ENCODE measurements around the gene ALS2CL. TPM values are rescaled to one million over a fixed set of nuclear protein-coding genes. Genes with fewer than 3 reads are reported as not detected.
"Not testable (repeated sequence)": the region's sequence is repeated elsewhere in the genome, so short reads cannot be mapped to it uniquely, and the experiment has no call there.

Gene ALS2CL
- total and polyA plus RNA-seq, 3 experiments from 2014 or later = 0.84 to 1.2 (median 0.96) TPM

DNA sequence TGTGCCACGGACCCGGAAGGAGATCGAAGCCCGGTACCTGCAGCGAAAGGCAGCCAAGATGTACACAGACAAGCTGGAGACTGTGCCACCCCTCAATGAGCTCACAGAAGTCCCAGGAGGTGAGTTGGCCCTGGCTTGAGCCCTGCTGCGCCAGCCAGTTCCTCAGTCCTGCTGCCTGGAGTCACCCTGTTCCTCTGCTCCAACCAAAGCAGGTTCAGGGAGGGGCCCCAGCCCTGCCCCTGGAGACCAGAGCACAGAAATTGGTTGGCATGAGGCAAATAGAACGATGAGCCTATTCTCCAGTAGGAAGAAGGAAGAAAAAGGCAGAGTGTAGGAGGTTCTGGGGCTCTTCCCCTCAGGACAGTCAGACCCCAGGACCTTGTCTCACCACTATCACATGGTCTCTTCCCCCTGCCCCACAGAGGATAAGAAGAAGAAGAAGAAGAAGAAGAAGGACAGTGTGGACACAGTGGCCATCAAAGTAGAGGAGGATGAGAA lies 15.7 kb upstream of the ALS2CL start:
- no peak overlapping the region for H3K27ac ChIP-seq (ENCODE audit: low read depth, low read length)
- Mint-ChIP-seq H3K36me3 (no peaks in the 10 kb centered on the region), H3K27ac (peak overlapping the region in 1 of 8 donors; percentile 57), H3K4me3 (no peak overlapping the region), H3K9me3 (no peaks in the 10 kb centered on the region), H3K27me3 (peaks cover 0 to 2% of the 10 kb centered on the region in 2 donors), H3K4me1 (no peaks in the 10 kb centered on the region)
- no peaks in the 10 kb centered on the region for H3K36me3 ChIP-seq (ENCODE audit: insufficient read depth, low read length)
- no peaks in the 10 kb centered on the region for H3K9me3 ChIP-seq (ENCODE audit: low read length)
- POLR2A ChIA-PET = no interaction called here
- no peak overlapping the region for H3K4me3 ChIP-seq (ENCODE audit: low read length)
- CTCF ChIA-PET = interaction anchor here (1.9 kb wide), 1 partner anchor 186 kb away, joined by 9 read pairs; no protein-coding TSS in a partner anchor
- no peak for DNase-seq
- no peaks in the 10 kb centered on the region for H3K4me1 ChIP-seq (ENCODE audit: insufficient read depth, low read length)
- H3K27me3 ChIP-seq (ENCODE audit: insufficient read depth, low read length, poor library complexity, severe bottlenecking) = no peaks in the 10 kb centered on the region

DNA sequence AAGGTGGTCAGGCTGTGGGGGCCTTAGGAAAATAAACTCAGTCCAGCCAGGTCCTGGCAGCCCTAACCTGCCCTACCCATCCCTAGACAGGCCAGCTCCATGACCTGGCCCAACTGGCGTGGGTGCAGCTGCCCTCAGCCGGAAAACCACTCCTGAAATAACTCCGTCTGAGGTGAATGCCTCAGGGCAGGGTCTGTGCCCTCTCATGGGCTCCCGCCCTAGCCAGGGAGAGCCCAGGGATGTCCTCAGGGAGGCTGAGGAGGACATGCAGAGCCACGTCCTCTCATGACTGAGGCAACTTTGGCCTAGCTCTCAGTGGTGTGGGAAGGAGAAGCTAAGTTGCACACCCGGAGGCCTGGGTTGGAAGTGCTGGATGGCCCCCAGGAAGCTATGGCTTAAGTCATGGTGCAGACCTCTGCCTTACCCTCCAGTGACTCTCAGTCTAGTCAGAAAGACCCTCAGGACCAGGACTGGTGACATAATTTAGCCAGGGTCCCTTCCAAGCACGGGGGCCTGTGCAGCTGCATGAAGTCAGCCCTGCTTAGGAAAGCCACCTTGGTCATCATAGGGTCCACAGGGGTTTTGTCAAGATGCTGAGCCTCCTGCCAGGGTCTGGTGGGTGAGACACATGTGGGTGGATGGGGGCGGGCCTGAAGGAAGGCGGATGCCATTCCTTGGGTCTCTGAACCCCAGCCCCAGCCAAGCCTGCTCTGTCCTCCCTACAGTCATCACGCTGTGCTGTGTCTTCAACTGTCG lies 15.1 kb upstream of the ALS2CL start:
- Histone ChIP-seq H3K27ac (ENCODE audit: low read depth, low read length) (no peak overlapping the region), H3K27me3 (ENCODE audit: insufficient read depth, low read length, poor library complexity, severe bottlenecking) (no peaks in the 10 kb centered on the region), H3K36me3 (ENCODE audit: insufficient read depth, low read length) (no peaks in the 10 kb centered on the region), H3K9me3 (ENCODE audit: low read length) (no peaks in the 10 kb centered on the region), H3K4me1 (ENCODE audit: insufficient read depth, low read length) (no peaks in the 10 kb centered on the region), H3K4me3 (ENCODE audit: low read length) (no peak overlapping the region)
- H3K27ac Mint-ChIP-seq = no peak overlapping the region
- H3K4me1 Mint-ChIP-seq = no peaks in the 10 kb centered on the region
- ChIA-PET CTCF (interaction anchor here (1.9 kb wide), 1 partner anchor 187 kb away, joined by 9 read pairs; no protein-coding TSS in a partner anchor), POLR2A (no interaction called here)
- H3K27me3 Mint-ChIP-seq = peaks cover 0 to 2% of the 10 kb centered on the region in 2 donors
- no peak overlapping the region for H3K4me3 Mint-ChIP-seq
- DNase-seq = peak in 1 of 5 donors; percentile 28
- H3K9me3 Mint-ChIP-seq = no peaks in the 10 kb centered on the region
- no peaks in the 10 kb centered on the region for H3K36me3 Mint-ChIP-seq

DNA sequence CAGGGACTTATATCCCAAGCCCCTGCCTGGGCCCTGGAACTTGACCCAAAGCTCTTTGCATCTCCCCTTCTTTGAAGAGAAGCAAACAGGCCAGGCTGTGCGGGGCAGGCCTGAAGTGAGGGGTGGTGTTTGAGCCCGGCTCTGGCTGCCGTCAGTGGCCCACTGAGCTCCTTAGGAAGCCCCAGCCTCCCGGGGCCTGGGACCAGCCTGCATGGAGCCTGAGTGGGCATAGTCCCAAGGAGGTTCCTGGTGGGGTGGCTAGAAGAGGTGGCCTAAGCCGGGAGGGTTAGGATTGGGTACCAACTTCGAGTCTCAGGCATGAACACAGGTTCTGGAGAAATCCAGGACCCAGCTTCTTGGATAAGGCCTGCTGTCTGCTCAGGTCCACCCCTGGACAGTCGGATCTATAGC lies 14.1 kb upstream of the ALS2CL start:
- H3K4me1 Mint-ChIP-seq = no peaks in the 10 kb centered on the region
- Histone ChIP-seq H3K4me3 (ENCODE audit: low read length) (no peak overlapping the region), H3K9me3 (ENCODE audit: low read length) (no peaks in the 10 kb centered on the region), H3K27me3 (ENCODE audit: insufficient read depth, low read length, poor library complexity, severe bottlenecking) (no peaks in the 10 kb centered on the region), H3K36me3 (ENCODE audit: insufficient read depth, low read length) (no peaks in the 10 kb centered on the region), H3K27ac (ENCODE audit: low read depth, low read length) (no peak overlapping the region), H3K4me1 (ENCODE audit: insufficient read depth, low read length) (no peaks in the 10 kb centered on the region)
- H3K4me3 Mint-ChIP-seq = no peak overlapping the region
- CTCF ChIA-PET = interaction anchor here (1.3 to 1.9 kb wide), 2 partner anchors 188 to 616 kb away, joined by 3 to 9 read pairs; no protein-coding TSS in a partner anchor
- no peaks in the 10 kb centered on the region for H3K9me3 Mint-ChIP-seq
- H3K27ac Mint-ChIP-seq = no peak overlapping the region
- H3K36me3 Mint-ChIP-seq = no peaks in the 10 kb centered on the region
- peaks cover under 1 to 2% of the 10 kb centered on the region in 2 donors for H3K27me3 Mint-ChIP-seq
- peak in 1 of 5 donors; percentile 27 for DNase-seq
- POLR2A ChIA-PET = no interaction called here

DNA sequence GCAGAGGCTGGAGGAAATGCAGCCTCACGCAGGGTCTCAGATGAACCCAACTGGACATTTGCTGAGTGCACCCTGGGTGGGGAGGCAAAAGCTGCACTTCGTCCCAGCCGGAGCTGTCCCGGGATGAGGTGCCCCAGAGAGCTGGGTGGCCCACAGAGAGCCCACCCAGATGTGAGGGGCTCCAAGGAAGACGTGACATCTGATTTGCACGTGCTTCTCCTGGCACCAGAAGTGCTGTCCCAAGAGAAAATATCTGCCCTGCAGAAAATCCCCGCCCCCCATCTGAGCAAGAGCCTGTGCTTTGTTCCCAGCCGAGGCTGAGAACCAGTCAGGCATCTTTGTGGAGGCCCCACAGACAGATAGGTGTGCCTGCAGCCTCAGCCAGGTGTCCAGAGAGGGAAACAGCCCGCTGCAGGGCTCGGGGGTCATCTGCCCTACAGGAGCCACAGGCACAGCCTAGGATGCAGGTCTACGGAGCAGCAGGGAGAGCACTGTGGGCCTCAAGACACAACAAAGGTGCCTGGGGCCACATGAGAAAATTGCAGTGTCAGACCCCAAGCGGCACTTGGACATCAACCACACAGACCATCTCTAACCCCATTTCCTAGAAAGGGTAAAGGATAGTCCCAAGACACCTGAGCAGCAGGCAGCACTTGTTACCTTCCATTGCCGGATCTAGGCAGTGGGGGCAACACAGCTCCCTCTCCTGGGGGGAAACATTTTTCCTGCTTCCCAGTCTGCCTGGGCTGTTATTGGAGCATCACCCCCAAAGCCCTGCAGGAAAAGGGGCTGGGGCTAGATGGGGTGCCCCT lies 13.5 kb upstream of the ALS2CL start:
- Histone ChIP-seq H3K4me1 (ENCODE audit: insufficient read depth, low read length) (peaks cover 2% of the 10 kb centered on the region), H3K27ac (ENCODE audit: low read depth, low read length) (no peak overlapping the region), H3K4me3 (ENCODE audit: low read length) (no peak overlapping the region), H3K9me3 (ENCODE audit: low read length) (no peaks in the 10 kb centered on the region), H3K27me3 (ENCODE audit: insufficient read depth, low read length, poor library complexity, severe bottlenecking) (peaks cover 1% of the 10 kb centered on the region), H3K36me3 (ENCODE audit: insufficient read depth, low read length) (no peaks in the 10 kb centered on the region)
- Mint-ChIP-seq H3K9me3 (no peaks in the 10 kb centered on the region), H3K36me3 (no peaks in the 10 kb centered on the region), H3K27ac (no peak overlapping the region), H3K4me1 (no peaks in the 10 kb centered on the region), H3K4me3 (no peak overlapping the region), H3K27me3 (peaks cover 3 to 6% of the 10 kb centered on the region in 2 donors)
- ChIA-PET POLR2A (no interaction called here), CTCF (interaction anchor here (1.3 to 1.9 kb wide), 3 partner anchors 187 to 617 kb away, joined by 3 to 9 read pairs (median 4); no protein-coding TSS in a partner anchor)
- DNase-seq = peak in 1 of 5 donors; percentile 31

DNA sequence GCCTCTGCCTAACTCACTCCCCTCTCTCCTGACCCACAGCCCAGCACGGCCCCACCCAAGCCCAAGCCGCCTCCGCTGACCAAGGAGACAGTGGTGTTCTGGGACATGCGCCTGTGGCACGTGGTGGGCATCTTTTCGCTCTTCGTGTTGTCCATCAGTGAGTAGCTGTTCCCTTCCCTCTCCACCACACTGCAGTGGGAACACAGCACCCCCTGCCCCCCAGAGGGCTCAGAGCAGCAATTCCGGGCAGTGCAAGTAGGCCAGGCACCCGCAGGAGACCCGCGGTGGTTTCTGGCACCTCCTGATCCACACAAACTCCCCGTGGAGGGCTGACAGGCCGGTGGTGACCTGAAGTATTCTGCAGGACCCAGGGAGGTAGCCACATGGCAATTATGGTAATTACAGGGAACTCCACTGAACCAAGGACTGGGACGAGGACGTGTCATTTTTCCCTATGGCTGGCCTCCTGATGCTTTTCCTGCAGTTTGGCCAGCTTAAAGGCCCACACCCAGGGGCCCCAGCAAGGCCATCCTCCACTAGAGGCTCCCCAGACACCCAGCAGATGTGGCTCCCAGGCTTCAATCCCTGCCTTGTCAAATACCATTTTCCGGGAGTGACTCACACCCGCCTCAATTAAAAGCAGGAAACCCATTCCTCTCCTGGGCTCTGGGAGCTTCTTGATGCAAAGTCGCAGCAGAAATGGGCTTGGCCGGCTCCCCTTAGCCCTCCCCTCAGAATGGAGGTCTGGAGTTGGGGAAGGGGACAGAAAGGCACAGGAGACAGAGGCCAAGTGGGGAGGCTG lies 12.5 kb upstream of the ALS2CL start:
- Mint-ChIP-seq H3K4me3 (no peak overlapping the region), H3K27ac (peak overlapping the region in 1 of 8 donors; percentile 47), H3K9me3 (no peaks in the 10 kb centered on the region), H3K36me3 (no peaks in the 10 kb centered on the region), H3K27me3 (peaks cover 8 to 11% of the 10 kb centered on the region in 2 donors), H3K4me1 (peaks cover 0 to 5% (median 1%) of the 10 kb centered on the region in 3 donors)
- peaks cover 8% of the 10 kb centered on the region for H3K4me1 ChIP-seq (ENCODE audit: insufficient read depth, low read length)
- ChIA-PET POLR2A (no interaction called here), CTCF (interaction anchor here (0.6 to 1.3 kb wide), 6 partner anchors 10 to 204 kb away, joined by 3 to 4 read pairs (median 3); no protein-coding TSS in a partner anchor)
- DNase-seq = peak in 1 of 5 donors; percentile 39
- H3K27ac ChIP-seq (ENCODE audit: low read depth, low read length) = no peak overlapping the region
- H3K4me3 ChIP-seq (ENCODE audit: low read length) = no peak overlapping the region
- no peaks in the 10 kb centered on the region for H3K9me3 ChIP-seq (ENCODE audit: low read length)
- H3K27me3 ChIP-seq (ENCODE audit: insufficient read depth, low read length, poor library complexity, severe bottlenecking) = peaks cover 6% of the 10 kb centered on the region
- H3K36me3 ChIP-seq (ENCODE audit: insufficient read depth, low read length) = no peaks in the 10 kb centered on the region

DNA sequence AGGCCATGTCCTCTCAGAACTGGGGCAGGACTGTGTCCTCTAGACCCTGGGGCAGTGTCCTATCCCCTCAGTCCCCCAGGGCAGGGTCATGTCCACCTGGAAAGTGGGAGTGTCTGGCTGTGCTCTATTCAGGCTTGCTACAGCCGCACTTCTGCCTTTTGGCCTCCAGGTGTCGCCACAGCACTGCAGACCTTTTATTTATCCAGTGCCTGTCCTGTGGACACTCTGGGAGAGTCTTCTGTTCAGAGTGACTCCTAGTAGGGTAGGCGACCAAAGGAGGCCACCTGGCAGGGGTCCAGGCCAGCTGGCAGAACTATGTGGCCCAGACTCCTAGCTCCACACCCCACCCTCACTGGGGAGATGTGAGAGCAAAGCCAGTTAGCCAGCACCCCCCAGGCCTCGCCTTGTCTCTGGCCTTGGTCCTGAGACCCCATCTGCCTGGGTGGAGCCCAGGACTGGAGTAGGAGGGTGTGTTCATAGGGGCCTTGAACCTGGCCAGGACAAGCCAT lies 11.6 kb upstream of the ALS2CL start:
- H3K36me3 Mint-ChIP-seq = no peaks in the 10 kb centered on the region
- H3K4me3 Mint-ChIP-seq = no peak overlapping the region
- Histone ChIP-seq H3K27ac (ENCODE audit: low read depth, low read length) (no peak overlapping the region), H3K4me3 (ENCODE audit: low read length) (no peak overlapping the region), H3K27me3 (ENCODE audit: insufficient read depth, low read length, poor library complexity, severe bottlenecking) (peaks cover 6% of the 10 kb centered on the region), H3K9me3 (ENCODE audit: low read length) (no peaks in the 10 kb centered on the region), H3K36me3 (ENCODE audit: insufficient read depth, low read length) (no peaks in the 10 kb centered on the region), H3K4me1 (ENCODE audit: insufficient read depth, low read length) (peaks cover 8% of the 10 kb centered on the region)
- CTCF ChIA-PET = interaction anchor here (0.6 to 0.9 kb wide), 5 partner anchors 9 to 205 kb away, joined by 3 to 4 read pairs (median 3); no protein-coding TSS in a partner anchor
- no peak overlapping the region for H3K27ac Mint-ChIP-seq
- H3K4me1 Mint-ChIP-seq = peaks cover 0 to 5% (median 1%) of the 10 kb centered on the region in 3 donors
- POLR2A ChIA-PET = no interaction called here
- peak; percentile 44 to 77 (median 58) for DNase-seq
- H3K9me3 Mint-ChIP-seq = no peaks in the 10 kb centered on the region
- peaks cover 8 to 11% of the 10 kb centered on the region in 2 donors for H3K27me3 Mint-ChIP-seq

DNA sequence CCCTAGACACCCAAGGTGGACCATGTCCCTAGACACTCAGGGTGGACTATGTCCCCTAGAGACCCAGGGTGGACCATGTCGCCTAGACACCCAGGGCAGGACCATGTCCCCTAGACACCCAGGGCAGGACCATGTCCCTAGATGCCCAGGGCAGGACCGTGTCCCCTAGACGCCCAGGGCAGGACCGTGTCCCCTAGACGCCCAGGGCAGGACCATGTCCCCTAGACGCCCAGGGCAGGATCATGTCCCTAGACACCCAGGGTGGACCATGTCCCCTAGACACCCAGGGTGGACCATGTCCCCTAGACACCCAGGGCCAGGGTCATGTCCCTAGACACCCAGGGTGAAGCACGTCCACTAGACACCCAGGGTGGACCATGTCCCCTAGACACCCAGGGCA lies 10.9 kb upstream of the ALS2CL start:
- H3K27me3 ChIP-seq (ENCODE audit: insufficient read depth, low read length, poor library complexity, severe bottlenecking); H3K4me3 ChIP-seq (ENCODE audit: low read length); H3K36me3 ChIP-seq (ENCODE audit: insufficient read depth, low read length); DNase-seq; H3K4me1 Mint-ChIP-seq; POLR2A ChIA-PET; H3K9me3 Mint-ChIP-seq; H3K4me1 ChIP-seq (ENCODE audit: insufficient read depth, low read length); H3K27ac Mint-ChIP-seq; H3K9me3 ChIP-seq (ENCODE audit: low read length); CTCF ChIA-PET; H3K36me3 Mint-ChIP-seq; H3K27ac ChIP-seq (ENCODE audit: low read depth, low read length); H3K4me3 Mint-ChIP-seq: not testable (repeated sequence)
- H3K27me3 Mint-ChIP-seq = peaks cover 8 to 11% of the 10 kb centered on the region in 2 donors
